Stimulated activated CD8-positive, alpha-beta memory T cell treated with anti-CD3 and anti-CD28 coated beads, Interleukin-7, amount 100 ng/mL, for 4 hours (primary cell): ENCODE measurements around the gene SCAF4.

ENCODE experiments used
- DNase-seq, 2 donors: peaks; one replicate each; pipeline ENCODE4 v3.0.0-alpha.2; 2020; ENCODE audit warnings: low read depth in 2 of 2

Gene SCAF4

DNA sequence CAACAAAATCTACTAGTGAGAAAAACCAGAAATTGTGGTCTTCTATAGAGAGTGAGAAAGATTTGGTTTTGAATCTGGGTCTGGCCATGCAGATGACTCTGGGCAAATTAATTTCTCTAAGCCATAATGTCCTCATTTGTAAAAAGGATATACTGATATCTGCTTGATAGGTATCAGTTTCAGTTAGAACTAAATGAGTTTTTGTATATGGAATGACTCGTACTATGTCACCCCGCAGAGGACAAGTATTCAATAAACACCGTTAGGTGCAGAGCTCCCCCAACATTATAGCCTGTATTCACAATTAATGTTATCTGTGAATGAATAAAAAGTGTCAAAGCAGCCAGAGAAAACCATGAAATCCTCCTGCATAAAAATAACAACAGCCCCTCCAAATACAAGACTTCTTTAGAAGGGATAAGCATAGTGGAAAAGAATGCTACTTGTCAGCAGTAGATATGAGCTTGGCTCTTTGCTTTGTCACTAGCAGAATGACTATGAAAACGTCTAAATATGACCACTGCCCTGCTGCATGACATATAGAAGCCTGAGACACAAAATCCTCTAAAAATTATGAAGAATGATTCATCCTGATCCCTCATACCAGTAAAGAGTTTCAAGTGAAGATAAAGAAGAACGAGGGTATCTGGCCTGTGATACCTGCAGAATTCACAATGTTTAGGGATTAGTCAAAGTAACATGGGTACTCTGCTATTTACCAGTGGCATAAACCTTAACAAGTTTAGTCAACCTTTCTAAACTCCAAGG is 17.8 kb downstream of the SCAF4 start:
- no peak for DNase-seq

DNA sequence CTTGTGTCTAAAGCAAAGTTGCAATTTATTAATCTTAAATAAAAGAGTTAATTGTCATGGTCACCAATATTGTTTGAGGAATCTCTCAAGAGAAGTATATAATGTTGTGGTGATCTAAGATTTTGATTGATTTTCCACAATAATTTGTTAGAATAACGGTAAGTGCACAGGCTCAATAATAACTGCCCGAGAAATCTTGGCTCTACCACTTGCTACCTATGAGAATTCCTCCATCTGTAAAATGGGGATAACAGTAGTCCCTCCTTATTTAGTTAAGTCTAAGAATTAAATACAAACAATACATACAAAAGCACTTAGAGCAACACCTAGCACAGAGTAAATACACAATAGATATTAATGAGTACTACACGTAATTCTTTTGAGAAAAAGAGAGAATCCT is 18.8 kb downstream of the SCAF4 start:
- DNase-seq: no peak

DNA sequence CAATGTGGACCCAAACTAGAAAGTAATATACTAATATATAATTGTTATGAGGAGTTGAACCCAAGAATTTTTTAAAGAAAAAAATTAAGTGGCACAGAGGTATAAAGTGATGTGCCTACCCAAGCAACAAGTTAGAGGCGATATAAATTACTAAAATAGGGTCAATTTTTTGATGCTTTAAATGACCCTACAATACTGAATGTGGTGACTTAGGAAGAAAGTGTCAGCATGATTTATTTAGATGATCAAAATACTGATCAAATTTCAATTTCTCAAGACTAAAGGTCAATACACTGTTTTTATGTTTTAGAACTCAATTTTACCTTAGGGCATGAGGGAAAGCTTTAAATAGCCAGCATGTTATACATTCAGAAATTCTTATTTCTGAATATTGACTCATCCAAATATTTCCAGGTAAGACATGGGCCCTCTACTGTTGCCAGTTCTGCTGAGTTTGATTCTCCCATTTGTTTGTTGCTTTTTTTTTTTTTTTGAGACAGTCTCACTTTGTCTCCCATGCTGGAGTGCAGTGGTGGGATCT is 20.1 kb downstream of the SCAF4 start:
- DNase-seq: no peak

DNA sequence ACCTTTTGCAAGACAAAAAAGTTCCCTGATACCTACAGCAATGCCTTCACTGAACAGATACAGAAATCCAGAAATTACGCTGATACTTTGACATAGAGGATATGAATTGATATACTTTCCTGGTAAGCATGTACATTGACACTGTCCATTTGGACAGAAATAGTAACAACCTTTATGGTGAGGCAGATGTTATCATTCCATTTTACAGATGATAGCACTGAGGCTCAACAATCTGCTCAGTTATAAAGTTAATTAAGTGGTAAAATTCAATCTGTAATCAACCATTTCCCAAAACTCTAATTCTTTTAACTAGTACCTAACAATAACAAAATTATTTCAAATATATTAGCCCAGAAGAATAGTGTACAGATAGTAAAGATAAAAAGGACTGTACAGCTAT is 20.6 kb downstream of the SCAF4 start:
- DNase-seq: no peak

- DNase-seq: no peak
These were observed 21.3 kb downstream of the SCAF4 start for GRCh38 chr21:31710586-31710985.

DNA sequence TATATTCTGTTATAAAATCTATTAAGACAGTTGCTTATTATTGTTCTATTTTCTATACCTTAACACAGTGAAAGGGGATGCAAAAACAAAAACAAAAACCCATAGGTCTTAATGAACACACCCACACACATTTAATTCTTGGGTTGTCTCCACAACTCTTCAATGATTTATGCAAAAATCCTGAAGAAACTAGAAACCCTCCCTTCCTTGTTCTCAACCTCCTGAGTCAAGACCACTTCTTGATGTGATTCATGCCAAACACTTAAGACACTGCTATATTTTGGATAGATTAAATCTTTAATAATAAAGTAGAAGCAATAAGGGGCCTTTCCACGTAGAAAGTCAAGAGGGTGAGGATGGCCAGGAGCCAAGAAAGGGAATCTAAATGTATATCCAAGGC is 23.4 kb downstream of the SCAF4 start:
- no peak for DNase-seq

DNA sequence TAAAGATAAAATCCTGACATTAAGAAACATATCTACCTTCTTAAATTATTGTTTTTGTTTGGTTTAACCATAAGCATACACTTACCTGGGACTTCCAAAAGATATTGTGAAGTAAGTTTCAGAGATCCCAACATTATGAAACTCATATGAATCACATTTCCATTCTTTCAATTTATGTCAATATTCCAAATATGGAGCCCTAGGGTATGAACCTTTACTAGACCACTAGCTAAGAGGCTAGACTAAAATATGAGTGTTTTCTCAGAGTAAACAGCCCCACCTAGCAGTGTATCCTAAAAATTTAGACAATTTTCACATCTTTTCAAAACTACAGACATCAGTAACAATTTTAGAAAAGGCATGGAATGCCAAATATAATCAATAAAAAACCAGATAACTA is 24.4 kb downstream of the SCAF4 start:
- no peak for DNase-seq

DNA sequence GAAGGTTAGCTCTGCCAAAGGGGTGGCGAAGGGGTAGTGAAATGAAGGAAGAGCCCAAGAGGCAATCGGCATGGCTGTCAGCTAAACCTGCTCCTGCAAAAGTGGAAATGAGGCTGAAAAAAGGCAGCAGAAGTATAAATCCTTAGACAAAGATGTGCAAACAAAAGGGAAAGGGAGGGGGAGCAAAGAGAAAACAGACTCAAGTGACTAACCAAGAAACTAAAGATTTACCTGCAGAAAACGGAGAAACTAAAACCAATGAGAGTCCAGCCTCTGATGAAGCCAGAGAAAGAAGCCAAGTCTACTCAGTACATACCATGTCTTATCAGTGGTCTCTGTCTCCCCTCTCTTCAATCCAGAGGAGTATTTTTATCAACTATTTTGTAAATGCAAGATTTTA is 25.4 kb downstream of the SCAF4 start:
- no peak for DNase-seq

DNA sequence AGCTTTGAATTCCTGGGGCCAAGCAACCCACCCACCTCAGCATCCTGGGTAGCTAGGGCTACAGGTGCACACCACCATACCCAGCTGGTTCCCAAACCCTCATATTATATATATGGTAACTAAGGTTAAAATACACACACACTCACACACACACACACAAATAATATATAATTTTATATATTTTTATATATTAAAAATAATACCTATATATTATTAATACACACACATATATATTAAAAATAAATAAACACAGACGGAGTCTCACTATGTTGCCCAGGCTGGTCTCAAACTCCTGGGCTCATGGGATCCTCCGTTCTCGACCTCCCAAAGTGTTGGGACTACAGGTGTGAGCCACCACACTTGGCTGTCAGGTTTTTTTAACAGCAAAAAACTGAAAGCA is 31.9 kb downstream of the SCAF4 start:
- DNase-seq: no peak

GRCh38 chr21:31698461-31698860 is 33.5 kb downstream of the SCAF4 start:
- no peak for DNase-seq

DNA sequence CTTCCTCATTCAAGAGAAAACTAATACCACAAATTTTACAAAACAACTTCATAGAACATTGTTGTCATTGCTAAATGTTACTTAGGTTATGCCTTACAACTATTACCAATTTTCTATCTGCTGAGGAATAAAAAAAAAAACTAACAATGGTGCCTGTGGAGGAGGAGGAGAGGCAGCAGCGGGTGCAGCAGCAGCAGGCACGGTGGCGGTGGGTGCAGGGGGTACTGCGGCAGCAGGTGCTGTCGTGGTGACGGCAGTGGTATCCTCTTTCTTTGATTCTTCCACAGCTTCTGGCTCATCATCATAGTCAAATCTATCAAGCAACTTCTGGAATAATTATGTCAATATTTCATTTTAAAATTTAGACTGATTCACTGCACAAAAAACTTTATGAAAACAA is 35.5 kb downstream of the SCAF4 start:
- DNase-seq: no peak

DNA sequence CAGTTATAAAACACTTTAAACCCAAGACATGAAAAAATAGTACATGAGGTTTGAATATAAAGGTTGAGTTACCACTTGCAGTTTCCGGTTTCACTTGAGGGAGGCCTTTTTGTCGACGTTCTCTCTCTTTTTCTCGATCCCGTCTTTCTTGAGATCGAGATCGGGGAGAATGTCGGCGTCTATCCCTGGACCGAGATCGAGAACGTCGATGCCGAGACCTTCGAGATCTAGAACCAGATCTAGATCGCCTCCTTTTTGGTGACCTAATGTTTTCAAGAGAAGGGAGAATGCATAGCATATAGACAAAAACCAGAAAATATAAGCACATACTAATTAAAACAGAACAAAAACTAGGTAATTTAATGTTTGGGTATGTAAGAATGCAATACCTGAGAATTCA is 38.7 kb downstream of the SCAF4 start:
- no peak for DNase-seq

- no peak for DNase-seq
These were observed 43.1 kb downstream of the SCAF4 start for GRCh38 chr21:31688603-31689368.

DNA sequence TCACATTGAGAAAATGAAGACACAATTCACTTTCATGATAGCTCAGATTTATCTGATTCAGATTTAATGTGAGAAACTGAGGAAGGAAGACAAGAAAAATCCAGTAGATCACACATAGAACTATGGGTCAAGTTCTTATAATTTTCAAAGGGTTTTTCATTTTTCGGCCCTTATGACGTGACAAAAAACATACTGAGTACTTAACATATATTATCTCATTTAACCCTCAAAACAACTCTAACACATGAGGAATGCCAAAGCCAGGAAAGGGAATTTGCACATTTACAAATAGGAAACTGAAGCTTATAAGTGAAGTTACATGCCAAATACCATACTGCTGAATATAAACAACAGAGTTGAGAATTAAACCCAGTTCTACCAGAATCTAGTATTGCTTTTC is 44.8 kb downstream of the SCAF4 start:
- no peak for DNase-seq

GRCh38 chr21:31686272-31686915 is 45.5 kb downstream of the SCAF4 start:
- DNase-seq: no peak

DNA sequence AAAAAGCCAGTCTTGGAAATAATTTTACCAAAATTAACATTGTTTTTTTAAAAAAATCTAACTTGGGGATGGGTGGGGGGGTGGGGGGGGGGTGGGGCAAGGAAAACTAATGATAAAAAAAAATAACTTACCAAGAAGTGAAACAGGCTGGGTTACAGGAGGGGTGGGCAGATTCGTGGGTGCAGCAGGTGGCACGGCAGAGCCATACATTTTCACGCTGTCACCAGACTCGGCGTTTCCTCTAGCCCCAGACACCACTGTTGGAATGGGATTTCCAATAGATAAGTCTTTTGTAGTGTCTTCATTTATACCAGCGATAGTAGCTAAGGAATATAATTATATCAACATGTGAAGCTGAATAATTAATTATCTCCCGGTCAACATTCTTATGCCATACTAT is 47.0 kb downstream of the SCAF4 start:
- DNase-seq: no peak

GRCh38 chr21:31683029-31683428 is 48.9 kb downstream of the SCAF4 start:
- no peak for DNase-seq

- DNase-seq: no peak
These were observed 49.3 kb downstream of the SCAF4 start for GRCh38 chr21:31682620-31683019.

- DNase-seq: no peak
These were observed 53.4 kb downstream of the SCAF4 start for GRCh38 chr21:31678478-31678877.

GRCh38 chr21:31677047-31677446 is 54.9 kb downstream of the SCAF4 start:
- DNase-seq: no peak

DNA sequence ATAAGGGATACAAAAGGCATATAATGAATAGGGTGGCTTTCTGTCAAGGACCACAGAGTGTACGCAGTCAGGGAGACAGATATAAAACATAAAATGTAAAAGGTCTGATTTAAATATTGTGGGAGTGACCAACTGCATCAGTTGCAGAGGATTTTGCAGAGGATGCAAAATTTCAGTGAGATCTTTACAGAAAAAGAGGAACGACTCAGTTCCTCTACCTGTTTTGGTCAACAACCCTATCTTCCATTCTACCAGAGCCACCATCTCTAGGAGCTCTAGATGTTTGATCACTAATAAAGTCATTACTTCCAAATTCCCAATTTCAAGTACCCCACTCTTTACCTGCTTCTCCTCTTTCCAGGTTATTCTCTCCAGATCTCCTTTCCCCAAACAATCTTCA is 56.0 kb downstream of the SCAF4 start:
- no peak for DNase-seq

DNA sequence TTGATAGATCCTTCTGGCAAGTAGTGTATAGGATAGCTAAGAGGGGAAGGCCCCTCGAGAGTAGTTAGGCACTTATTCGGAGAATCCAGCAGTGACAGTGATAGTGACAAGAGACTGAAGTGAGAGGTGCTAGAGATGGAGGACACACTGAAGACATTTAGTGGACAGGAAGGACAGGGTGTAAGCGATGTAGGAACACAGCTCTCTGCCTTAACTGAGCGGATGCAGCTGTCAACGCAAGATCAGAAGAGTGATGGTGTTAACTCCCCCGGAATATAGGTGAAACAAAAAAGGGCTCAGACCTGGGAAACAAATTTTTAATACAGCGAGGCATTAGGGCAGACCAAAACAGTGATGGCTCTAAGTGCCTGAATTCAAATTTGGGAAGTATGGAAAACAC is 56.6 kb downstream of the SCAF4 start:
- no peak for DNase-seq
